ENCODE measurements around the gene RBM7.

DNA sequence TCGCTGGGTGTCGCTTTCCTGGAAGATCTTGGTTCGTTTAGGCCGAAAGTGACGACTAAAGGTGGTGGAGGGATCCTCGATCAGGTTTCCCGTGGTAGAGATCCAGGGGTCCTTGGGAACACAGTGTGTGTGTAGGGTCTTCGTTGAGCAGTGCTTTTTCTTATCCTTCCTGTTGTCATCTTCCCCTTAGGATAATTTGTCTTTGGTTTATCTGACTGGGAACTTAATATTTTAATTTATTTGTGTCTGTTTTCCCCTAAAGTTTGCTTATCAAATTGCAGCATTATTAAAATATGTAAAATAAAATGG, 403 bp downstream of the RBM7 start:
- TF ChIP-seq, protein P1, sequence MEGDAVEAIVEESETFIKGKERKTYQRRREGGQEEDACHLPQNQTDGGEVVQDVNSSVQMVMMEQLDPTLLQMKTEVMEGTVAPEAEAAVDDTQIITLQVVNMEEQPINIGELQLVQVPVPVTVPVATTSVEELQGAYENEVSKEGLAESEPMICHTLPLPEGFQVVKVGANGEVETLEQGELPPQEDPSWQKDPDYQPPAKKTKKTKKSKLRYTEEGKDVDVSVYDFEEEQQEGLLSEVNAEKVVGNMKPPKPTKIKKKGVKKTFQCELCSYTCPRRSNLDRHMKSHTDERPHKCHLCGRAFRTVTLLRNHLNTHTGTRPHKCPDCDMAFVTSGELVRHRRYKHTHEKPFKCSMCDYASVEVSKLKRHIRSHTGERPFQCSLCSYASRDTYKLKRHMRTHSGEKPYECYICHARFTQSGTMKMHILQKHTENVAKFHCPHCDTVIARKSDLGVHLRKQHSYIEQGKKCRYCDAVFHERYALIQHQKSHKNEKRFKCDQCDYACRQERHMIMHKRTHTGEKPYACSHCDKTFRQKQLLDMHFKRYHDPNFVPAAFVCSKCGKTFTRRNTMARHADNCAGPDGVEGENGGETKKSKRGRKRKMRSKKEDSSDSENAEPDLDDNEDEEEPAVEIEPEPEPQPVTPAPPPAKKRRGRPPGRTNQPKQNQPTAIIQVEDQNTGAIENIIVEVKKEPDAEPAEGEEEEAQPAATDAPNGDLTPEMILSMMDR (IDR thresholded peaks at IDR 0.05; ENCODE audit: insufficient read depth, low read length, poor library complexity, severe bottlenecking): peak; percentile 29
- TF ChIP-seq EZH2phosphoT487 (conservative IDR thresholded peaks at IDR 0.05; ENCODE audit: low read length): no peak
